GM19239 (cell line): ENCODE results near the gene APAF1.
"Not testable (repeated sequence)": the region's sequence is repeated elsewhere in the genome, so short reads cannot be mapped to it uniquely, and the experiment has no call there.

Experiments used
- DNase-seq: peaks from one replicate; pipeline ENCODE4 v3.0.0; 2011; ENCODE audit warnings: low spot score; ENCODE audit not compliant: insufficient read length
- FAIRE-seq: peaks from 2 replicates; lab custom pipeline; 2011; peaks lifted over from hg19 to GRCh38; lab: Jason Lieb, UNC

Gene APAF1

GRCh38 chr12:98750511-98750910 lies 105.4 kb downstream of the APAF1 start:
- FAIRE-seq = no peak
- DNase-seq = no peak

DNA sequence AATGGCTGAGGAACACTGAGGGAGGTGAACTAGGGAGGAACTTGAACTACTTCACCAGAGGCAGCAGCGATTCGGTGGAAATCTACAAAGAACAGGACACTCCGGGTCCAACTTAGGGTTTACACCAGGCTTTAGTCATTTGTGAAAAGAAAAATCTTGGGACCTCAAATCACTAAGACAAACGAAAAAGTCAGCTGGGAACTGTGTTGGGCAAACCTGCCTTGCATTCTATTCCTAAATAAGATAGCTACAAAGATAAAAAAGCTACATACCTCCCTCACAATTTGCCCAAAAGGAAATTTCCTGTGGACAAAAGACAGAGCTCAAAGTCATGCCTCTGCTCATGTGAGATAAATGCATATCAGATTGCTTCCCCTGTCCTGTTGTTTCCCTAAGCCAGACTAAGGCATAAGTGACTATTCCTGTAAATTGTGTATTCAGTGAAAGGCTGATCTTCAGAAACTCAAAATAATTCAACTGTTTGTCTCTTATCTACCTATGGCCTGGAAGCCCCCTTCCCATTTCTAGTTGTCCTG lies 106.6 kb downstream of the APAF1 start:
- DNase-seq (no peak), FAIRE-seq (peak; percentile 28)

GRCh38 chr12:98752726-98753125 lies 107.6 kb downstream of the APAF1 start:
- FAIRE-seq = no peak
- DNase-seq = no peak

GRCh38 chr12:98754095-98754494 lies 109.0 kb downstream of the APAF1 start:
- FAIRE-seq (peak; percentile 100), DNase-seq (peak; percentile 80)

DNA sequence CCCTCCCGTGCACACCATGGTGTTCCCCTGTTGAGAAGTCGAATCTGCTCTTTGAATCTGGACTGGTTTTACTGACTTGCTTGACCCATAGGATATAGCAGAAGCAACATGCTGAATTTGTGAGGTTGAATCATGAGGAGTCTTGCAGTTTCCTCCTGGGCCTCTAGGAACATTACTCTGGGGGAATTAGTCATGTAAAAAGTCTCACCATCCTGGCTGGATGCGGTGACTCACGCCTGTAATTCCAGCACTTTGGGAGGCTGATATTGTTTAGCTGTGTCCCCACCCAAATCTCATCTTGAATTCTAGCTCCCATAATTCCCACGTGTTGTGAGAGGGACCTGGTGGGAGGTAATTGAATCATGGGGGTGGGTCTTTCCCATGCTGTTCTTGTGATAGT lies 110.8 kb downstream of the APAF1 start:
- not testable (repeated sequence) for DNase-seq, FAIRE-seq

GRCh38 chr12:98757455-98757854 lies 112.4 kb downstream of the APAF1 start:
- FAIRE-seq (no peak), DNase-seq (no peak)

DNA sequence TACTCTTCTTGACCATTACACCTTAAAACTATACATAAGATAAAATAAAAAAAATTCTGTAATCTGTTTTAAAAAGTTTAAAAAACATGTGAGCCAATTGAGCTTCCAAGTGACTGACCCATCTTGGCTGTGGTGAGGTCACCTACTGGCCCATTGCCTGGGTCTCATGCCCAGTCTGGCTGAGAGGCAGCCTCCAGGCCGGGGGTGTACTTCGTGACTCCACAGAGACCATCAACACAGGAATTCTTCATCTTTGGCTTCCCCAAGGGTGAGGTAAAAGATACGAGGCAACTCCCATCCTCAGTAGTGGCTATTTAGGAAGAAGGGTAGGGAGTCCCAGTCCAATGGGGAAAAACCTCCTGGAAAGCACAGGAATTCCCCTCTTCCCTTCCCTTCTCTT lies 113.2 kb downstream of the APAF1 start:
- no peak for DNase-seq
- FAIRE-seq = no peak

- DNase-seq (no peak), FAIRE-seq (no peak)
Observed at GRCh38 chr12:98763656-98764055, 118.6 kb downstream of the APAF1 start.

DNA sequence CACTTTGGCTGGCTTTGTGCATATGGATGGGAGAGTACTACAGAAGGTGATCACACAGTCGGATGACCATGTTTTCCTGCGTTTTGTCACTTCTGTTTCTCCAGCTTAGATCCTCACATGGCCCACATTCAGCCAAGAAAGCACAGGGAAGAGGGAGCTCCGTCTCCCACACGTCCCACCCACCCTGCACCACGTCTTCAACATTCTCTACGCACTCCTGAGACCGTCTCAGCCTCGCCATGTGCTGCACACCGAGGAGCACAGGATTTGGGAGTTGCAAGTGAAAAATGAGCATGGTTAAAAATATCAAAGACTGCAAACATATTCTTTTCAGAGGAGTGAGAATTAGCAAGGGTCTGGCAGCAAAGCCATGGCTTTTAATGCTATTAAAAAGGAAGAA lies 122.2 kb downstream of the APAF1 start:
- FAIRE-seq (no peak), DNase-seq (no peak)

DNA sequence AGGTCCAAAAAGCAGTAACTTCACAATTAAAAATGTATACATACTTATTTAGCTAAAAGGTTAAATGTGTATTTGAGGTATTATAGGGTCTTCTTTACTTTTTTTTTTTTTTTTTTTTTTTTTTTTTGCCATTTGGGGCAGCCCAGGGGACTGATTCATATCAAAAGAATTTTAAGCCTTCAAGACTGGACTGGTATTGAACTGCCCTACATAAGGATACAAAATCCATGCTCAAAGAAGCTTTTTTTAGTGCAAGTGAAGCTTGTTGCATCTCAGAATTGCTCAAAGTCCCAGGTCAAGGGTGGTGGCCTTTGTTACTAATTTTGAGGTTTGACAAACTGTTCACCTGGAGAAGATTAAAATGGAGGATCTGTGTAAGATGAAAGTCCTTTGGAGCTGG lies 124.0 kb downstream of the APAF1 start:
- DNase-seq = no peak
- no peak for FAIRE-seq

- DNase-seq (no peak), FAIRE-seq (no peak)
Observed at GRCh38 chr12:98770230-98770629, 125.1 kb downstream of the APAF1 start.

GRCh38 chr12:98771811-98772752 lies 127.0 kb downstream of the APAF1 start:
- no peak for FAIRE-seq

DNA sequence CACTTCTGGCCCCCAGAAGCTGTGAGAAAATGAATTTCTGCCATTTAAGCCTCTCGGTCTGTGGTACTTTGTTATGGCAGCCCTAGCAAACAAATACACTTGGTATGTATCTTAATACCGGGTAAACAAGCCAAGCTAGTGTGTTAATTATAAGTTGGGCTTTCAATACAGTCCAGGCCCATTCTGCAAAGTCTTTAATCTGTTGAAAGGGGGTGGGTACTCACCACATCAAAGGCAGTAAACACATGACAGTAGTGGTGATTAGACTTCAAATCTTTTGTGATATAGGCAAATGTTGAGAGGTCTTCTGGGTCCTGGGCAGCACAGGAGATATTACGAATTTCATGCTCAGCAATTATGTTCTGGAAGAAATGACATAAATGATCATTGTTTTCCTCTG lies 127.7 kb downstream of the APAF1 start:
- DNase-seq = no peak
- FAIRE-seq = no peak

More at GRCh38 chr12:98771811-98772752, 127.0 kb downstream of the APAF1 start:
- DNase-seq = no peak

DNA sequence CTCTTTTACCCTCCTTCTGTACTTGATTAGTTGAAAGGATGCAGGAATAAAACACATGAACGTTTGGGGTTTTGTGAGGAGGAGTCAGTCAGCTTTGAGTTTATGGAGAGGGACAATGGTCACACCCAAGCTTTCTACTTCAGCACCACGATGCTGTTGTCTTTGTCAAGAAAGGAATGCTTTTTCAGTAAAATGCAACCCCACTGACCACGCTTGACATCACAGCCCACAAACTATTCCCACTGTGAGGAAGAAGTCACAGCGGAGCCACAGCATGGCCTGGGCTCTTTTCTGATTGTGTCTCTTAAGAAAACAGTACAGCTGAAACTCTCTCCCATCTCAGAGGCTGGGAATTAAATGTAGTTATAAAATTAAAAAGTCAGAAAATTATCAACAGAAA lies 135.2 kb downstream of the APAF1 start:
- no peak for FAIRE-seq
- DNase-seq = no peak

DNA sequence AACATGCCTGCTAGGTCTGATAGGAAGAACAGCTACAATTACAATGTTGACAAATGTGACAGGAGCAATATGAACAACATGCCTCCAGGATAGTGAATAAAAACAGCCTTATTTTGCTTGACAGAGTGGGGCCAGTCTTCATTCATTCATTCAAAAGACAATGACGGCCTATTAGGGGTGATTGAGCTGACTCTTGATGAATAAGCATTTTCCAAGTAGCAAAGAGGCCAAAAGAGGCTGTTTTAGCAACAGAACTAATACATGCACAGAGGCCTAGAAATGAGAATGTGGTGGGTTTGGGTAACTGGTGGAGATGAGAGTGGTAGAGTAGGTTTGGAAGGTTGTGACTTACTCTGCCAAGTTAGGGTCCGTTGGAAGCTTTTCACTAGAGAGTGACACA lies 138.3 kb downstream of the APAF1 start:
- FAIRE-seq (no peak), DNase-seq (no peak)
